ENCODE measurements around the gene GPAT2.
"Not testable (repeated sequence)": the region's sequence is repeated elsewhere in the genome, so short reads cannot be mapped to it uniquely, and the experiment has no call there.

The GPAT2 gene

DNA sequence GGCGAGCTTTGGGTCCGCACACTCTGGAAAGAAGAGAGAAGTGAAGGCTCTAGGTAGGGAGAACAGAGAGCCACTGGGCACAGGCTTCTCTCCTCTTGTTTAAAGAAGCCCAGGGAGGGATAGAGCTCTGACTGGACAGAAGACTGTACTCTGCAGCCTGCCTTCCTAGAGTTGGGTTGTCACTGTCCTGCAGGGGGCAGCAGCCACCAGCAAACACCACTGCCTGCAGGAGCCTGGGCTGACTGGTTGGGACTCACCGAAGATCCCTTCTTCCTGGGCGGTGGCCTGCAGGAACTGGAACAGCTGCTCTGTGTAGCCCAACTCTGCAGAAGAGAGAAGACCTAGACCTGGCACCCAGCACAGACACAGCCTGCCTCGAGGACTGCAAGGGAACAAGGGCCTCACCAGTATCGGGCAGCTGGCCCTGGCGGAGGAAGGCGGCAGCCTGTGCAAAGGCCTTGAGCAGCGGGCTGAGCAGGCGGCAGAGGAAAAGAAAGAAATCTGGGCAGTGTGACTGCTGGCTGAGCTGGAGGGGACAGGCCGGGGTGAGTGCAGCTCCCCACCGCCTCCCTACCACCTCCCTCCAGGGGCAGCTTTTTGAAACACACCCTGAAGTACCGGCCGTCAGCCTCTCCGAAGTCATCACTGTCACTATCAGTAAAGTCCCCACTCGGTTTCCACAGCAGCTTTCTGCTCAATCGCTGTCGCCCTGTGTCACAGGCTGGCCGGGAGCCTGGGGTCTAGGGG lies 11.8 kb downstream of the GPAT2 start:
- not testable (repeated sequence) for DNase-seq

DNA sequence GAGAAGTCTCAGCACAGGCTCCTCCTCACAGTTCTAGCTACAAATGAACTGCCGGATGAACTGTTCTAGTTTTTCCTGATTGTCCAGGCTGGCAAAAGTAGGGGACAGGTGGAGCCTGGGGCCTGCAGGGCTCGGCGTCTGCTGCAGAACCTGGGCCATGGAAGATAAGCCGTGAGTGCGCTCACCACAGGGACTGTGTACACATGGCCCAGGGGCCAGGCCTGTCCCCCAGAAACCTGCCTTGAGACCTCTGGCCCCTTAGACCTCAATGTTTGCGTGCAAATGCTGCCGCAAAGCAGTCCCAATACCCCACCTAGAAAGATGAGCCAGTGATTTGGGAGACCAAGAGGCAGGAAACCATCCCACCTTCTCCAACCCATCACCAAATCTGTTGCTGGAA lies 12.6 kb downstream of the GPAT2 start:
- DNase-seq: not testable (repeated sequence)

DNA sequence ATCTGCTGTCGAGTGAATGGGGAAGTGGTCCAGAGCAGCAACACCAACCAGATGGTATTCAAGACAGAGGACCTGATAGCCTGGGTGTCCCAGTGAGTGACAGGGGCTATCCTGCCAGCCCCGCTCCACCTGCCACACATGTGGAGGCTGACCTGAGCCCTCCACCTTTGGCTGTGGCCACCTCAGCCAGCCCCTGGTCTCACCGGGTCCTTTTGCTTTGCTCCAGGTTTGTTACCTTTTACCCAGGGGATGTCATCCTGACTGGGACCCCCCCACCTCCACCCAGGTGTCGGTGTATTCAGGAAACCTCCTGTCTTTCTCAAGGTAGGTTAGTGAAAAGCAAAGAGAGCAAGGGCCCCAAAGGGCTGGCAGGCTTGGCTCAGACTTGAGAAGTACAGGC lies 13.6 kb downstream of the GPAT2 start:
- DNase-seq: not testable (repeated sequence)

DNA sequence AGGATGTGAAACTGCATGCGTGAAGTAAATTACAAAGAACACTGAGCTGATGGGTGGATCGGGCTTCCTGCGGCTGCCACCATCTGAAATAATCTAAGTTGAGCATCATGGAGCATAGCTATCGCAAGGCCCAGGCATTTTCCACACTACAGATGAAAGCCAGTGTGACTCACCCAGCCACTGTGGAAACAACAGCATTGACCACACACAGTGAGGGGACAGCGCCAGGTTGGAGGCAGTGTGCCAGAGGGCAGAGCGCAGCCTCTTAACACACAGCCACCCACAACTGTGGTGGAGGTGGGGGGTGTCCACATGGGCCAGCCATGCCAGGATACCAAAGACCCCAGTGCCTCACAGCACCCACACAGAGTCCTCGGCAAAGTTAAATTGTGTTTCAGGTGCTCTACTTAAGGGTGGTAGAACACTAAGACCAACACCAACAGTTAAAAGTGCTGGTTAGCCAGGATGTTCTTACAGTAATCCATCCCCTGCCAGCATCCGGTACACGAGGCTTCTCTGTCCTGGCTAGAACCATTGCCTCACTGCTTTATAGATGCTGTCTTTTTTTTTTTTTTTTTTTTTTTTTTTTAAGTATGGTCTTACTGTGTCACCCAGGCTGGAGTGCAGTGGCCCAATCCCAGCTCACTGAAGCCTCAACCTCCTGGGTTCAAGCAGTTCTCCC lies 14.7 kb downstream of the GPAT2 start:
- not testable (repeated sequence) for DNase-seq

DNA sequence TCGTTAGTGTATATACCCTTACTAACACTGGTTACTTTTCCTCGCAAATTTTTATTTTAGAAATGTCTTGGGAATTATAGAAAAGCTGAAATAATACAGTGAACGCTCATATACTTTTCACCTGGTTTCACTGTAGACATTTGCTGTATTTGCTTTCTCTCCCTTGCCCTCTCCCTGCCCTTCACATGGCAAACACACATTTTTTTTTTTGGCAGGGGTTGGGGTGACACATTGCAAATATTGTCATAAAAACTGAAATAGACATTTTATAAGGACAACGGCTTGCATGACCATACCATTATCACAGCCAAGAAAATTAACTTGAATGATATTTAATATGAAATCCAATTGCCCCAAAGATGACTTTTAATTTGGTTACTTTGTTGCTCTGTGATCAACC lies 18.4 kb downstream of the GPAT2 start:
- not testable (repeated sequence) for DNase-seq

DNA sequence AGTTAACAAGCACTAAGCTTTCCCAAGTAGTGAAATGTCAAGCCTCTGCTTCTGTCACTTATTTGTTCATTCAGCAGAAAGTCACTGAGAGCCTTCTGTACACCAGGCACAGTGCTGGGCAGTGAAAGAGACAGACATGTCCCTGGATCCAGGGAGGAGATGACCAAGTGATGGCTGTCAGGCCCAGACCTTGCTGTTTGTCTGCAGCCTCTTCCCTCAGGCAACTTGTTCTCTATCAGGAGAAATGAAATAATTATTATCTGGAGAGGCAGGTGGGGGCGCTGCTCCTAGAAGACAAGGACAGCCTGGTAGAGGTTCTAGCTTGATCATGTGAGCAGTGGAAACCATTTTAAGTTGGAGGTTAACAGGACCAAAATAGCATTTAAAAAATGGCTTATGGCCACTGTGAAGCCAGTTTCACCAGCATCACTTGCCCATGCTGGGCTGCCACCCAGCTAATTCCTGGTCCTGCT lies 21.9 kb downstream of the GPAT2 start:
- not testable (repeated sequence) for DNase-seq

DNA sequence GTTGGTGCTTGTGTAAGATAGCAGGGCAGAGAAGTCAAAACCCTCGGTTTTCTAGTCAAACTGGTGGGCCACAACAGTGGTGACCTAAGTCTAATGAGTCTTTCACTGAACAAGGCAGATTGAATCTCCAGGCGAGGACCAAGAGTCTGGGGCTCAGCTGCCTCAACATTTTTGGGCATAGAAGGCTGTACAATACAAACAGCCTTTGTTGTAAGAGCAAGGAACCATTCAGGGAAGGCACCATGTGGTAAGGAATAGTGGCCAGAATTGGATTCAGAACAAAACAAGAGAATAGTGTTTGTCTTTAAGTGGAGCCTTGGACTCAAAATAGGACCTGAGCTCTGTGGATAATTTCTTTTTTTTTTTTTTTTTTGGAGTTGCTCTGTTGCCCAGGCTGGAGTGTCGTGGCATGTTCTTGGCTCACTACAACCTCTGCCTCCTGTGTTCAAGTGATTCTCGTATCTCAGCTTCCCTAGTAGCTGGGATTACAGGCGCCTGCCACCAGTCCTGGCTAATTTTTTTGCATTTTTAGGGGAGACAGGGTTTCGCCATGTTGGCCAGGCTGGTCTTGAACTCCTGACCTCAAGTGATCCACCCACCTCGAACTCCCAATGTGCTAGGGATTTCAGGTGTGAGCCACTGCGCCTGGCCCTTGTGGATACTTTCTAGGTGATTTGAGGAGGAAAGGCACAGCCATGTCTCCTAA lies 22.5 kb downstream of the GPAT2 start:
- not testable (repeated sequence) for DNase-seq

DNA sequence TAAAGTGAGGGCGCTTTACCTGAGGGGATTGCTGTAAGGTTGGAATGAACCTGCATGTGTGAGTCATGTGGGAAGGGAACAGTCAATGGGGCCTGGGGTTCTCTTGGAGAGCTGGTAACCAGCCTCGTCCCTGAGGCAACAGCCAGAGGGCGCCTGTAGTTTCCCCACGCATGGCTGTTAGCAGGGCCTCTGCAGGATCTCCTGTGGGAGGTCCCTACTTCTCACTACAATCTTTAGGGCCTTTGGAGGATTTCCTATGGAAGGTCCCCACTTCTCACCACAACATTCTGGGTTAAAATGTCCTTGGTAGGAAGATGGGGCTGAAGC lies 23.6 kb downstream of the GPAT2 start:
- DNase-seq: not testable (repeated sequence)

DNA sequence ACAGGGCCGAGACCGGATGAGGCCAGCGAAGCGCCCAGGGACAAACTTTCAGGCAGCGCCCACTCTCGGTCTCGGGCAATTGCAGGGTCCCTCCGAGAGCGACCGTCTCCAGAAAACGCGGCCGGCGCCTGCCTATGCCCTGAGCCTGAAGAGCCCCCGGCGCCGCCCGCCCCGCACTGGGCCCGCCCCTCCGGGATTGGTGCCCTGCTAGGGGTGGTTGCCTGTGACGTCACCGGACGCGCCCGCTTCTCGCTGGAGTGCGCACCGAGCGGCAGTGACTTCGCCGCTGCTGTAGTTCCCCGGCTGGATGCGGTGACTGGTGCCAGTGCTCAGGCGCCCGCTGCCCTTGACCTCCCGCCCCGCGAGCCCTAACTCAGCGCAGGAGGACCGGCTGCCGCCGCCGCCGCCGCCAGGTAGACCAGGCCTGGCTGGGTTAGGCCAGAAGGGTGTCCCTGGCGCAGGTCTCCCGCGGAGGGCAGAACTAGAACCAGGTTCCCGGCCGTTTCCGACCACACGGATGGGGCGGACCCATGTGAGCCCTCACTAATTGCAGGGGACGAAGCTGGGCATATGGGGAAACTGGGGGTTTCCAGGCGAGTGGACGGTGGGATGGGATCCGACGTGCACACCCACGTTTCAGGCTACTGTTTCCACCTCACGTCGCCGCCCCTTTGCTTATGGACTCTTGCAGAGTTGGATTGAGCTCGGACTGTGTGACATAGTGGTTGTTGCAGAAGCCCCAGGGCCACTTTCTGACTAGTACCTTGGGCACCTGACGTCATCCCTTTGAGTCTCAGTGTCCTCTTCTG lies 24.2 kb downstream of the GPAT2 start:
- not testable (repeated sequence) for DNase-seq

DNA sequence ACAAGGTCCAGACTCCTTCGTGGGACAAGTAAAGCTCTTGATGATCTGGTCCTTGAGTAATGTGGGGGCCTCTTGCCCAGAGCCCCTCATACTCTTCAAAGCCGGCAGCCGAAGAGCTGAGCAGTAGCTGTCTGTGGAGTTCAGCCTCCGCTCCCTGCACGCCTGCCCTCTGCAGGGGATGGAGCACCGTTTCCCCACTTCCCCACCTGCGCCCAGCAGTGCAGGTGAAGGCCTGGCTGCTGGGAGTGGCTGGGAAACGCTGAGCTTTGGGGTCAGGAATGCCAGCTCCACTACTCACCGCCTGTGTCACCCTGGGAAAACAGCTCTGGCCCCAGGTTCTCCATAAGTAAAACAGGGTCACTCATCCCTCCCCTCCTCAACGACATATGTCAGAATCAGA lies 24.9 kb downstream of the GPAT2 start:
- not testable (repeated sequence) for DNase-seq

DNA sequence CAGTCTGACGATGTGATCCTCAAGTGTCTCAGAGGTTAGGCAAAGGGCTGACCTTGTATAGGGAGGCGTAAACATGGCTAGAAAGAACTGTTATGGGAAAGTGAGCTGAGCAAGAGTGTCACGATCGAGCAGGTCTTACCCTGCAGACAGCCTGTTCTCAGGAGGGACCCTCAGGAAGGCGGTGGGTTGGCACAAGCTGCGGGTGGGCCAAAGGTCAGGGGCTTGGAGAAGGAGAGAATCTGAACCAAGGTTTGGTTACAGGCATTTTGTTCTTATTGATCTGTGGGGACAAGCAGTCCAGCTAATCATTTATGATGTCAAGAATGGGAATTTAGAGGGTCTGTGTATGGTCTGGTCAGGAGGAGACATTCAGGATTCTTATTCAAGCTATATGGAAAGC lies 26.7 kb downstream of the GPAT2 start:
- DNase-seq: not testable (repeated sequence)

DNA sequence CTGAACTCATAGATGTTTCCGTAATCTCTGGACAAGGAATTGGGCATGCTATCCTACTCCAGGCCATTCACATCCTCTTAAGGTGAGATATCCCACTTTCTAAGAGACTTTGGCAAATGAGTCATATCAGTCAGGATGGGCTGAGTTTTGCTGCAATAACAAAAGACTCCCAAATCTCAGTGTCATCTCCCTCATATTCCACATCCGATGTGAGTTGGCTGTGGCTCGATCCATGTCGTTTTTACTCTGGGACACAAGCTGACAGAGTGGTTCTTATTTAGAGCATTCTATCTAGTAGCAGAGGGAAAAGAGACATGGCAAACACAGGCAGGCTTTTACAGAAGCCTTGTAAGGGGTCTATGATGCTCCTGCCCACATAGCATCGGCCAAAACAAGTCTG lies 28.5 kb downstream of the GPAT2 start:
- not testable (repeated sequence) for DNase-seq

DNA sequence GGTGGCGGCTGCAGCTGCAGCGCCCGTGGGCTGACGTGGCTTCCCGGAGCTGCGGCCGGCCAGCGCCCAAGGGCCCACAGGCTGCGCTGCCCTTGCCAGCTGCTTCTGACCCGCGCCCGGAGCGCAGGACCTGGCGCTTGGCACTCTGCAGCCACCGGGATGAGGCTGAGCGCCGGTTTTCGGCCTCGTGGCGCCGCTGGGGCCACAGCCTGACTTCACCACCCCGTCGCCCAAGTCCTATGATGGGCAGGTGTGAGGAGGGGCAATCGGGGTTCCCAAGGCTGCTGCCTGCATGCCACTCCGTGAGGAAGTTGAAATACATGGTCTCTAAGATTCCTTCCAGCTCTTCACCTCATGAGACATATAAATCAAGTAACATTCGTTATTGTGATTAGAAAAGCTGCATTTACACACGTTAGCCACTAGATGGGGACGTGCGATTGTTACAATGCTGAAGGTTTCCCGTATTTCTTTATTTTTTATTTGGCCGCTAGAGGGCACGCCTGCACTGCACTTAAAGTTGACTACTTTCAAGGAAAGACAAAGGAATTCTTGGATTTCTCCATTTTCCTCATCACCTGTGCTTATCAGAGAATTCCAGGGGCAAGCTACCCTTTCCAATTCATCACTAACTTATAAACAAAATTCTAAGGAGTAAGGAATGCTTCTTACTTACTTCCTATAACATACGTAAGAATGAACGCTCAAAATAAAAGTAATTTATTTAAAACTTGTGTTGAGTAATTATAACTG lies 42.0 kb downstream of the GPAT2 start:
- not testable (repeated sequence) for DNase-seq

DNA sequence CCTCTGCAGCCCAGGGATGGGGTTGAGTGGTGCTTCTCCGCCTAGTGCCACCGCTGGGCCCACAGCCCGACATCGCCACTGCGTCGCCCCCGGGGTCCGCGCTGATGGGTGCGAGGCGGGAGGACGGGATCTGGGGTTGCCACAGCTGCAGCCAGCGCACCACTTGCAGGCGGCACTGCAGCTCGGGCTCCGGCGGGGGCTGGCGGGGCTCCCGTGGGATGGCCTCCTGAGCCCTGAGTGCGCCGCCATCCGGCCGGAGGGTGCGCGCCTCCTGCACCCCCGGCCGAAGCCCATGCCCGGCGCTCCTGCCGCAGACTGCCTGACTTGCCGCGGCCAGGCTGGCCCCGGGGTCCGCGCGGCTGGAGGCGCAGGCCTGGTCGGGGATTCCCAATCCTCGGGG lies 42.6 kb downstream of the GPAT2 start:
- not testable (repeated sequence) for DNase-seq

DNA sequence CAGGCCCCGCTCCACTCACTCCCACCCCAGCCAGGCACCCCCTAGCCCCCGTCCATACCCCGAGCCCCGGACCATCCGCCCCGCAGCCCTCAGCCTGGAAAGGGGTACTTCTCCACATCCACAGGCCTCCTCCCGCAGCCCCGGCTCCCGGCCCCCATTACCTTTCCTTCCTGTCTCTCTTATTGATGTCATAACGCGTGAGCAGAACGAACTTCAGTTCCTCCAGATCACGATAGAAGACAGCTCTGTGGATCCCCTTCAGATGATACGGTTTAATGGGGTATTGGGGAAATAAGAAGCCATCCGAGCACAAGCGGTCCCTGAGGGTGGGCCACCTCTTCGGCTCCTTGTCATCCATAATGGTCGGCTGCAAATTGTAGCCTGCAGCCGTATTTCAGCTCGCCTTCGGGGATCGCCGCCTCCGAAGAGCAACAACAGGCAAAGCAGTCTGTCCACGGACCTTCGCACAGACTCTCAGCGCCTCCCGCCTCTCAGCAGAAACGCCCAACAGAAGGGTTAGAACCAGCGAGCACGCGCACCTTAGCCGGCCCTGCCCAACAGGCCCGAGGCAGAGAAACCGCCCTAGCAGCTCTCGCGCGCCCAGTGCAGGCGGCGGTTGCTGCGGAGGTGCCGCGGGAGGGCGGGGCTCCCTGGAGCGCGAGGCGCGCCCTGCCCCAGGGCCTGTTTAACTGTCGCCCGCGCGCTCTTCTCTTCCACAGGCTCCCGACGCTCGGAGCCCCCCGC lies 43.2 kb downstream of the GPAT2 start, which contains the start of gene ANKRD36C:
TSS of gene ANKRD36C (minus strand) at position 474 of the 744 bp plus-strand sequence. CDS start at position 358, 116 bp downstream.
- DNase-seq: not testable (repeated sequence)

DNA sequence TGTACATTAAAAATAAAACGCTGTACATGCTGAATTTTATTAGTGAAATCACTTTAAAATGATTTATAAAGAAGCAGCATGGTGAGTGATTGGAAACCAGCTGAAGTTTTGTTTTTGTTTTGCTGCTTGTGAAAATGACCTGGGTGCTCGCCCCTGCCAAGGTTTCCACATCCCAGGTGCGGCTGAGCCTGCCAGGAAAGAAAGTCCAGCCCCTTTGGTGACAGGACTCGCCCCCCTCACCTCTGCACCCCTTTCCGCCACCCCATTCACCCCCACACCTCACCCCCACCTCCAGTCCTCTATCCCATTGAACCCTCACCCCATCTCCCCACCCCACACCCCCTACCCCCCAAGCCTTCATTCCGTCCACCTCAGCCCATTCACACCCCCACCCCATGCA lies 43.8 kb downstream of the GPAT2 start:
- DNase-seq: not testable (repeated sequence)

All from amniotic stem cell (primary cell).